Measurements from ENCODE around the gene PHAF1.

PHAF1 gene

DNA sequence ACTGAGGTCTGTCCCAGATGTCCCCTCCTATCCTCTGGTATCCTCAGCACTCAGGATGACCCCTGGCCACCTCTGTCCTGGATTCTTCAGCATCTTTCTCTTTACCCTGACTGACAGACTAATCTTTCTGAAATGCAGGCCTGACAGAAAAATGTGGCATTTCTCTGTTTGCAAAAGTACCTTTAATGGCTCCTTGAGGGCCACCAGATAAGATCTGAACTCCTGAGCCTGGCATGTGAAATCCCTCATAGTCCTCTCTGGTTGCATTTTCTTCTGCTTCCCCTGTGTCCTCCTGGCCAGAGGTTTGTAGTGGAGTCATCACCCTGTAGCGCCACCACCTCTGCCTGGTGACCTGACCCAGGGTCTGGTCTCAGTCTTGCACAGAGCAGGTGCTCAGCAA lies 87.1 kb downstream of the PHAF1 start:
- DNase-seq (ENCODE audit: low spot score): no peak

DNA sequence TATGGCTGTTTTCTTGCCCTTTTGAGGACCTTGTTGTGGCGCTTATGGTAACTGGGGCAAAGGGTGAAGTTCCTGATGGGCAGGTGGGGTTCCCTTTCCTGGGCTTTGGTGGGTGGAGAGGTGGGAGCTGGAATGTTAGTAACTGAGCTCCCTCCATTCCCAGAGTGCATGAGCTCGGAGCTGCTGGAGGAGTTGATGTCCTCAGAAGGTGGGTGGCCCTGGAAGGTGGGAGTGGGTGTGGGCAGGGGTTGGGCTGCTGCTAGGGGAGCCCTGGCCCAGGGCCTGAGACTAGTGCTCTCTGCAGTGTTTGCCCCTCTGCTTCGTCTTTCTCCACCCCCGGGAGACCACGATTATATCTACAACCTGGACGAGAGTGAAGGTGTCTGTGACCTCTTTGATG lies 88.0 kb downstream of the PHAF1 start:
- DNase-seq (ENCODE audit: low spot score): no peak
